Karpas-422 (cell line): ENCODE data around the gene RPRD1B. TPM values are rescaled to one million over a fixed set of nuclear protein-coding genes. Genes with fewer than 3 reads are reported as not detected.

ENCODE experiments used
- DNase-seq: peaks from one replicate; pipeline ENCODE4 v3.0.0-alpha.2; 2015
- H2AFZ ChIP-seq: fragments of 200-600 bp; sonication (generic); 2 replicates; pipeline ENCODE4 v1.6.1; 2014; ENCODE audit warnings: antibody characterized with exemption, low read length, mixed read lengths
- H3K27ac ChIP-seq: fragments of 200-600 bp; sonication (generic); 2 replicates; pipeline ENCODE4 v1.5.1; 2014; ENCODE audit warnings: mild to moderate bottlenecking, low read length, moderate library complexity
- H3K27me3 ChIP-seq: fragments of 200-600 bp; sonication (generic); 2 replicates; pipeline ENCODE4 v1.6.1; 2014; ENCODE audit warnings: low read length, mixed read lengths
- H3K36me3 ChIP-seq: fragments of 200-600 bp; sonication (generic); 2 replicates; pipeline ENCODE4 v1.6.1; 2014; ENCODE audit warnings: low read length, mixed read lengths; ENCODE audit not compliant: insufficient read depth
- H3K4me1 ChIP-seq: fragments of 200-600 bp; sonication (generic); 2 replicates; pipeline ENCODE4 v1.6.1; 2014; ENCODE audit warnings: mild to moderate bottlenecking, low read length, mixed read lengths
- H3K4me2 ChIP-seq: fragments of 200-600 bp; sonication (generic); 2 replicates; pipeline ENCODE4 v1.6.1; 2014; ENCODE audit warnings: low read length, low read depth, mild to moderate bottlenecking; ENCODE audit not compliant: poor library complexity, severe bottlenecking
- H3K4me3 ChIP-seq: fragments of 200-600 bp; sonication (generic); 2 replicates; pipeline ENCODE4 v1.5.1; 2014; ENCODE audit warnings: mild to moderate bottlenecking, antibody characterized with exemption, low read length, mixed read lengths
- H3K79me2 ChIP-seq: fragments of 200-600 bp; sonication (generic); 2 replicates; pipeline ENCODE4 v1.6.1; 2014; ENCODE audit warnings: mild to moderate bottlenecking, low read length, mixed read lengths
- H3K9ac ChIP-seq: fragments of 200-600 bp; sonication (generic); 2 replicates; pipeline ENCODE4 v1.6.0; 2014; ENCODE audit warnings: low read length
- H3K9me2 ChIP-seq: fragments of 200-600 bp; sonication (generic), shearing (Covaris generic); replicated peaks from 2 replicates; pipeline ENCODE4 v1.6.0; 2014; ENCODE audit warnings: mild to moderate bottlenecking, low read length, moderate library complexity; ENCODE audit not compliant: insufficient read depth
- H3K9me3 ChIP-seq: fragments of 300-700, 200-600 bp; sonication (generic); 2 replicates; pipeline ENCODE4 v1.6.1; 2014; ENCODE audit warnings: low read length, mixed read lengths
- H4K20me1 ChIP-seq: fragments of 200-600 bp; sonication (generic); 2 replicates; pipeline ENCODE4 v1.6.1; 2014; ENCODE audit warnings: mild to moderate bottlenecking, antibody characterized with exemption, low read length, low read depth; ENCODE audit not compliant: insufficient read depth
- small RNA-seq: library from RNA; depleted of rRNA; stranded (forward); fragments of <200 nt; gene quantifications from one replicate; pipeline ENCODE3, GENCODE V24; 2014
- total RNA-seq: library from RNA; depleted of rRNA; stranded (reverse); fragments of >200 nt; shearing (Covaris generic); gene quantifications from 2 replicates; pipeline ENCODE4 v1.2.3, GENCODE V29; 2014; ENCODE audit warnings: low replicate concordance; rRNA removed

Gene RPRD1B
- total RNA-seq, 1 experiment from 2014 or later = 68.2 TPM

DNA sequence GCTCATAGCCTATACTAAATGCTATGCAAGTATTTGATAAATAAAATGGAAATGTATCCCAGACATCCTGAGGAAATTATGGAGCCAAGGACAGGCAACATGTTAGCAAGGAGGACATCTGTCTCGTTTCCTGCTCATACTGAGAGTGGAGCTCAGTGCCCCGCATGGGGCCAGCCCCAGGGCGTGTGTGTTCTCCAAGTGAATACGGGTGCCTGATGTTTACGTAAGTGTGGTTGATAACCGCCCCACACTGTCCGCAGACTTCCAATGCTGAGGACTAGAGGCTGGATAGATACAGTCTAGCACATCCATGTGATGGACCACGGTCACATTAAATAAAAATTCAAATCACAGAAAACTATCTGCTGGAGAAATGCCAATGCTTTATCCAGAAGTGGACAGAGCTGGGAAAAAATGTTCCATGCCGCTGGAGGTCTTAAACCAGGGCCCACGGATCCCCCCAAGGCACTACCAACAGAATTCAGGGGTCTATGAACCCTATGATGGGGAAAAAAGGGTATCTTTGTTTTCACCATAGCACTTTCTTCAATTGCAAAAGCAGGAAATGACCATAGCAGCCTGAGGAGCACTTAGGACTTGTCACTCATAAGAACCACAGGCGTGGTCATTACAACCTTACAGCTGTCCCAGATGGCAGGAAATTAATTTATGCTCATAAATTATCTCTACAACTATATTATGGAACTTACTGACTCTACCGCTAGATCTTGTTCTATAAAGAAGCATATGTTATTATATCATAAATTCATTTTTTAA lies 106.6 kb downstream of the RPRD1B start:
- Histone ChIP-seq H3K4me3 (no peak overlapping the region), H3K4me2 (no peak overlapping the region), H3K27ac (no peak overlapping the region), H3K4me1 (no peaks in the 10 kb centered on the region), H3K9me3 (no peaks in the 10 kb centered on the region), H3K9me2 (no peaks in the 10 kb centered on the region), H3K27me3 (no peaks in the 10 kb centered on the region), H2AFZ (no peak overlapping the region), H3K79me2 (no peaks in the 10 kb centered on the region), H3K36me3 (no peaks in the 10 kb centered on the region), H3K9ac (no peak overlapping the region), H4K20me1 (no peaks in the 10 kb centered on the region)
- no peak for DNase-seq

DNA sequence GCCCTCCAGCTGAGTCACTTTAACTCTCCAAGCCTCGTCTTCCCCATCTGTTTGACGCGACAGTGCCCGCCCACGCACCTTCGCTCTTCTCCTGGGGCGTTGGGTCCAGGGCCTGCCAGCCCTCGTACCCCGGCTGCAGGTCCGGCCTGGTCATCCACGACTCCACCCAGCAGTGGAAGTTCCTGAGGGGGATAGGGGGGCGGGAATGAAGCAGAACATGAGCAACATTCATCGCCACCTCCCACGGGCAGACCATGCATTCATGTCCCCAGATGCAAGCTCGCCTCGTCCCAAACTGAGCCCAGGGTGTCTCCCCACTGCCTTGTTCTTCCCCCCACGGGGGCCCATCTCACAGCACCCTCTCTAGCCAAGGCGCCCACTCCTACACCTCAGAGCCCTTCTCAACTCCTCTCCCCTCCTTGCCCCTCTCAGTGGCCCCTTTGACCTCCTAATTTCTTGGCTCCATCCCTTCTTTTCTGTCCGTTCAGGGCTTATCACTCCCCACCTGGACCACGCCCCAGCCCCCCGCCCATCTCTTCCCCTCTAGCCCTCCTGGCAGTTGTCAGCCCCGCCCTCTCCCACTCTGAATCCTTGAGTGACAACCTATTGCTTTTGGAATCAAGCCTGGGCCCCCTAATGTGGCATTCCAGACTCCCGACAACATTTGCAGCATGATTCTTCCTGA lies 107.8 kb downstream of the RPRD1B start:
- no peak overlapping the region for H3K4me2 ChIP-seq
- no peaks in the 10 kb centered on the region for H3K79me2 ChIP-seq
- H4K20me1 ChIP-seq = no peaks in the 10 kb centered on the region
- H3K4me3 ChIP-seq = no peak overlapping the region
- no peak overlapping the region for H2AFZ ChIP-seq
- no peak for DNase-seq
- no peaks in the 10 kb centered on the region for H3K9me2 ChIP-seq
- H3K27ac ChIP-seq = no peak overlapping the region
- H3K36me3 ChIP-seq = no peaks in the 10 kb centered on the region
- H3K4me1 ChIP-seq = no peaks in the 10 kb centered on the region
- no peaks in the 10 kb centered on the region for H3K27me3 ChIP-seq
- H3K9ac ChIP-seq = no peak overlapping the region
- H3K9me3 ChIP-seq = no peaks in the 10 kb centered on the region

Small RNA genes lying within 50 kb of the gene (small RNA-seq; reads per million reads assigned to genes)
- not detected for gene RN7SL237P

Other genes starting within 250 kb of the RPRD1B start
- gene VSTM2L, start 130.6 kb upstream of the RPRD1B start, total RNA-seq = 0.14 TPM in 1 of 2 replicates, not detected in the other
- gene TTI1, start 290 bp upstream of the RPRD1B start, total RNA-seq = 22.7 and 38.3 TPM in 2 replicates
- 0.11 and 0.15 TPM in 2 replicates for gene TGM2, start 131.5 kb downstream of the RPRD1B start, total RNA-seq
- gene KIAA1755, start 227.0 kb downstream of the RPRD1B start, total RNA-seq = not detected in 2 replicates